Fibroblast of skin of right quadriceps (primary cell): ENCODE measurements around the gene FAM8A1.
"Not testable (repeated sequence)": the region's sequence is repeated elsewhere in the genome, so short reads cannot be mapped to it uniquely, and the experiment has no call there.

ENCODE experiments used
- DNase-seq: peaks from one replicate; pipeline ENCODE4 v3.0.0-alpha.2; 2013

FAM8A1 gene

GRCh38 chr6:17599877-17600526 is at the start of gene FAM8A1:
FAM8A1 (plus strand) TSS chr6:17600302; CDS start chr6:17600410, 108 bp downstream.
- DNase-seq, result peak; percentile 89

GRCh38 chr6:17551383-17551958 is 48.6 kb upstream of the FAM8A1 start:
- no peak for DNase-seq

- DNase-seq, result no peak
These were observed 47.2 kb upstream of the FAM8A1 start for GRCh38 chr6:17552861-17553260.

- no peak for DNase-seq
These were observed 44.1 kb upstream of the FAM8A1 start for GRCh38 chr6:17556014-17556413.

- DNase-seq, result no peak
These were observed 37.5 kb upstream of the FAM8A1 start for GRCh38 chr6:17562636-17563035.

GRCh38 chr6:17565399-17565798 is 34.7 kb upstream of the FAM8A1 start:
- DNase-seq, result no peak

- peak; percentile 67 for DNase-seq
These were observed 25.1 kb upstream of the FAM8A1 start for GRCh38 chr6:17574866-17575560.

GRCh38 chr6:17577059-17577458 is 23.0 kb upstream of the FAM8A1 start:
- DNase-seq, result no peak

GRCh38 chr6:17580518-17581048 is 19.5 kb upstream of the FAM8A1 start:
- peak; percentile 37 for DNase-seq

GRCh38 chr6:17581282-17581681 is 18.8 kb upstream of the FAM8A1 start:
- DNase-seq, result not testable (repeated sequence)

GRCh38 chr6:17583811-17584210 is 16.3 kb upstream of the FAM8A1 start:
- DNase-seq, result no peak

GRCh38 chr6:17584241-17584803 is 15.8 kb upstream of the FAM8A1 start:
- DNase-seq, result peak; percentile 75

- DNase-seq, result no peak
These were observed 14.2 kb upstream of the FAM8A1 start for GRCh38 chr6:17585766-17586490.

GRCh38 chr6:17586623-17587022 is 13.5 kb upstream of the FAM8A1 start:
- DNase-seq, result not testable (repeated sequence)

- no peak for DNase-seq
These were observed 12.1 kb upstream of the FAM8A1 start for GRCh38 chr6:17588011-17588410.

GRCh38 chr6:17589406-17590096 is 10.6 kb upstream of the FAM8A1 start:
- peak; percentile 85 for DNase-seq

- no peak for DNase-seq
These were observed 8.8 kb upstream of the FAM8A1 start for GRCh38 chr6:17591287-17591686.

GRCh38 chr6:17593246-17593645 is 6.9 kb upstream of the FAM8A1 start:
- DNase-seq, result no peak

- no peak for DNase-seq
These were observed 4.0 kb upstream of the FAM8A1 start for GRCh38 chr6:17596085-17596484.

- DNase-seq, result peak; percentile 22
These were observed 654 bp downstream of the FAM8A1 start for GRCh38 chr6:17600527-17601385.

GRCh38 chr6:17601386-17601703 is 1.2 kb downstream of the FAM8A1 start:
- DNase-seq, result no peak
